Measurements from ENCODE around the gene SANBR. TPM values are rescaled to one million over a fixed set of nuclear protein-coding genes. Genes with fewer than 3 reads are reported as not detected.

The SANBR gene
- 10.1 and 11.7 TPM in 2 replicates for total RNA-seq

DNA sequence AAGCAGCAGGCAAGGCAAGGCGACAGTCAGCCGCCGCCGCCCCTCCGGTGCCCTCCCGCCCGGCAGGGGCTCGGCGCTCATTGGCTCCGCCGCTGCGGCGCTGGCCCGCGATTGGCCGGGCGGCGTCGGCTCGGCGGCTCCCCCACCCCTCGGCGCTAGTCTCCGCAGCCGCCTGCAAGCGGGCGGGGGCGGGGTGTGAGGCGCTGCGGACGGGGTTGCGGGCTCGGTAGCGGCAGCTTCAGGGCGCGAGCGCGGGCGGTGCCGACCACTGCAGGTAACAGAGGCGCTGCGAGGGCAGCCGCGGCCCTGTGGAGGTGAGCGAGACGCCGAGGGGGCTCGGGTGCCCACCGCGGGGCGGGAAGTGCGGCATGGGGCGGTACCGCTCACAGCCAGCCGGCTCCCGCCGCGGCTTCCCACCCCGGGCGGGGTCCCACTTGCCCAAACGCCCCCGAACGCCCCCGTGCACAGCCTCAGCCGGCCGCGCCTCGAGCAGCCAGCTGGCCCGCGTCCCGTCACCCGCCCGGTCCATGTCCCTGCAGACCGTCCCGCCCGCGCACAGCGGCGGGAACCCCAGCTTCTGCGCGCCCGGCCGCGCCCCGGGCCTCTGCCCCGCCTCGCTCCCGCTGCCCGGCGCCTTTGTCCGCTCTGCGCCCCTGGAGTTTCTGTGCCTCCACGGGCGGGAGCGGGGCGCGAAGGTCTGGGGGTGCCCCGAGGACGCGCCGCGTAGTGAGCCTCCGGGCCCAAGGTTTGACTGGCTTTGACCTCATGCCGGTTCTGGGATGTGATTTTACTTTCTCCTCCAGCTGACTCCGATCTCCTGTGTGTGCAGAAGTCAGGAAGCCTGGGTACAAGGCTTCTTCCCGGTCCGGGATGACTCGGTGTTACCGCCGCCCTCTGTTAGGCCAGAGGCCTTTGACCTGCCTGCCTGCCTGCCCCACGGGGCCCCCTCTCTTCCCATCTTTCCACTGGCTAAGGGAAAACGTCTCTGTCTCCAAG lies at the start of gene SANBR:
TSS of gene SANBR (plus strand) at position 158 of the 996 bp plus-strand sequence. CDS start 4,480 bp downstream, outside the sequence.

DNA sequence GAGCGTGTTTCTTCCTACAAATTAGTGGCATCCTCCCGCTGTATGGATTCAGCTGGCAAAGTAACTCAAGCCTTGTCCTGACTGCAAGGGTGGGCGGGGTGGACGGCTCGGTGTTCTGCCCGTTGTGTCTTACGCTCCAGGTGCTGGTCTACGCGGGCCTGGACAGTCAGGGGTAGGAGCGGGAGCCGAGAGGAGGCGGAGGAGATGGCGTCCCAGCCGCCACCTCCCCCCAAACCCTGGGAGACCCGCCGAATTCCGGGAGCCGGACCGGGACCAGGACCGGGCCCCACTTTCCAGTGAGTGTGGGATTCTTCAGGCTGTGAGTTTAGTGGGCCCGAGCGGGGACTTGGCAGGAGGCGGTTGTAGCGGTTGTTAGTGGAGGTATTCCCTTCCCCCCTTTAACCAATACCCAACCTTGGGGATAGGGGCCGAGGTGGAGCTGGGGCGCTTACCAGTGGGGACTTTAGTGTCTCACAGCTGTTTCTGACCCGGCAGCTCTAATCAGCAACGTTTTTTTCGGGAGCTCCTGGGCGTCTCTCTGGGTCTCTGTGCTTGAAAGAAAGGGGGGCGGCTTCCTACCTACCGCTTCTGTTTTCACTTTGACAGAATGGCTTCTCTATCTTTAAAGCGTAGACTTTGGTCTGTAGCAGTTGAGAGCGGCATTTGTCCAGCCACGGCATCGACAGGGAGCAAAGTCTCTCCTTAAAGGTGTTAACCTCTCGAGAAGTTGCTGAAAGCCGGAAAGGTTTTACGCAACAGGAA lies 47.9 kb upstream of the SANBR start, which contains the start of the genes PEX13 and PUS10:
TSS of gene PEX13 (plus strand) at position 165 of the 762 bp plus-strand sequence. CDS start at position 205, 40 bp downstream.
TSS of gene PUS10 (minus strand) at position 700 of the 762 bp plus-strand sequence. CDS start 6,365 bp downstream, outside the sequence.

Other genes with a start within 250 kb of the SANBR start
- gene REL, start 184.3 kb upstream of the SANBR start, total RNA-seq: 1.7 and 2.7 TPM in 2 replicates
- gene PEX13, start 48.2 kb upstream of the SANBR start, total RNA-seq: 25.2 and 25.7 TPM in 2 replicates
- 6.3 and 7.2 TPM in 2 replicates for gene PUS10, start 47.6 kb upstream of the SANBR start, total RNA-seq
- 8.7 and 14.6 TPM in 2 replicates for gene C2orf74, start 96.3 kb downstream of the SANBR start, total RNA-seq

Measured in smooth muscle cell of bladder (primary cell).